GM21526 (cell line): ENCODE results near the gene KRTAP4-1.
"Not testable (repeated sequence)": the region's sequence is repeated elsewhere in the genome, so short reads cannot be mapped to it uniquely, and the experiment has no call there.

Experiments
- ATAC-seq: cut with Tn5 transposase; IDR thresholded peaks from one replicate; pipeline ENCODE4 v1.9.1; 2021; ENCODE audit warnings: moderate library complexity; ENCODE audit not compliant: unreplicated experiment, low FRiP score

Gene KRTAP4-1

DNA sequence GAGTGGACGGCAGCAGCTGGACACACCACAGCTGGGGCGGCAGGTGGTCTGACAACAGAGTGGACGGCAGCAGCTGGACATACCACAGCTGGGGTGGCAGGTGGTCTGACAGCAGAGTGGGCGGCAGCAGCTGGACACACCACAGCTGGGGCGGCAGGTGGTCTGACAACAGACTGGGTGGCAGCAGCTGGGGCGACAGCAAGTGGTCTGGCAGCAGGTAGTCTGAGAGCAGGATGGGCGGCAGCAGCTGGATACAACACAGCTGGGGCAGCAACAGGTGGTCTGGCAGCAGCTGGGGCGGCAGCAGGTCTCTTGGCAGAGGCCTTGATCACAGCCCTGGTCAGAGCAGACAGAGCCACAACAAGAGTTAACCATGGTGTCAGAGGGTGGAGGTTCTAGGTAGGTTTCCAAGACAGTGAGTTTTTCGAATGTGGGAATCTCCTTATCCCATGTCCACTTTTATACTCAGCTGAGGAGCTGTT, at the start of gene KRTAP4-1:
Gene KRTAP4-1 (minus strand): TSS at position 432 of the 482 bp plus-strand sequence. CDS start 57 bp downstream, at position 375.
- ATAC-seq = no peak

GRCh38 chr17:41232399-41233105, 47.8 kb upstream of the KRTAP4-1 start, which contains the start of gene KRTAP9-3:
Gene KRTAP9-3 (plus strand): TSS chr17:41232449. CDS start chr17:41232502, 53 bp downstream.
- ATAC-seq = not testable (repeated sequence)

- ATAC-seq = no peak
Observed at GRCh38 chr17:41231731-41232130, 47.0 kb upstream of the KRTAP4-1 start.

GRCh38 chr17:41230094-41230493, 45.4 kb upstream of the KRTAP4-1 start:
- ATAC-seq = no peak

GRCh38 chr17:41226598-41227095, 41.9 kb upstream of the KRTAP4-1 start, which contains the start of gene KRTAP9-2:
Gene KRTAP9-2 (plus strand): TSS chr17:41226648. CDS start chr17:41226655, 7 bp downstream.
- not testable (repeated sequence) for ATAC-seq

DNA sequence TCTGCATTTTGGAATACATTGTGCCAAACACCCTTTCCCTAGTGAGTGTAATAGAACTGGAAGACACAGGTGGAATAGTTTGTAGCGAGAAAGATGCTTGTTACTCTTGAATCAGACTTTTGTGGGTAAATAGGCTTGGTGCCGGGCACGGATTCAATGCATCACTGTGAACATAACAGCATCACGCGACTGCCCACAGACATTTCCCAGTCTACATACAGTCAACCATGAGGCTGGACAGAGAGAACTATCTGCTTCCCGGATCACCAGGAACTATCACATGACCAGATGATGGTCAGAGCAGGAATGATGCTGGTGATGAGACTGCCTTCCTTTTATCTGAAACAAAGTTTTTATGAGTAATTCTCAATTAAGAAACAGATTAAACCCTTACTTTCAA, 41.3 kb upstream of the KRTAP4-1 start:
- no peak for ATAC-seq

GRCh38 chr17:41223821-41224220, 39.1 kb upstream of the KRTAP4-1 start:
- ATAC-seq = no peak

- ATAC-seq = no peak
Observed at GRCh38 chr17:41215681-41216080, 31.0 kb upstream of the KRTAP4-1 start.

DNA sequence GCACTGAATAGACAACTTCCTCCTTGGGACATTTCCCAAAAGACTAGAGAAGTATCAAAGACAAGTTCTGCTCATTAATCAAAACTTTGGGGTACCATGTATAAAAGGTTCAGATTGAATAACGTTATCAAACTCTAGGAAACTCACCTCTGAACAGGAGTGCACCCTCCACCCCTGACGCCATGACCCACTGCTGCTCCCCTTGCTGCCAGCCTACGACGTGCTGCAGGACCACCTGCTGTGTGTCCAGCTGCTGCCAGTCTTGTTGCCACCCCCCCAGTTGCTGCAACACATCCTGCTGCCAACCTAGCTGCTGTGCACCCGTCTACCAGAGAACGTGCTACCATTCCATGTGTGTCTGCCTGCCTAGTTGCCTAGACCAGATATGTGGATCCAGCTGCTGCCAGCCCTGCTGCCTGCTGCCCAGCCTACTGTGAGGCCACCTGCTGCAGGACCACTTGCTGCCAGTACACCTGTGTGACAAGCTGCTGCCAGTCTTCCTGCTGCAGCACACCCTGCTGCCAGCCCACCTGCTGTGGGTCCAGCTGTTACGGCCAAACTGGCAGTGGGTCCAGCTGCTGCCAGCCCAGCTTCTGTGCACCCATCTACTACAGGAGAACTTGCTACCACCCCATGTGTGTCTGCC, 27.9 kb upstream of the KRTAP4-1 start:
- ATAC-seq = no peak

DNA sequence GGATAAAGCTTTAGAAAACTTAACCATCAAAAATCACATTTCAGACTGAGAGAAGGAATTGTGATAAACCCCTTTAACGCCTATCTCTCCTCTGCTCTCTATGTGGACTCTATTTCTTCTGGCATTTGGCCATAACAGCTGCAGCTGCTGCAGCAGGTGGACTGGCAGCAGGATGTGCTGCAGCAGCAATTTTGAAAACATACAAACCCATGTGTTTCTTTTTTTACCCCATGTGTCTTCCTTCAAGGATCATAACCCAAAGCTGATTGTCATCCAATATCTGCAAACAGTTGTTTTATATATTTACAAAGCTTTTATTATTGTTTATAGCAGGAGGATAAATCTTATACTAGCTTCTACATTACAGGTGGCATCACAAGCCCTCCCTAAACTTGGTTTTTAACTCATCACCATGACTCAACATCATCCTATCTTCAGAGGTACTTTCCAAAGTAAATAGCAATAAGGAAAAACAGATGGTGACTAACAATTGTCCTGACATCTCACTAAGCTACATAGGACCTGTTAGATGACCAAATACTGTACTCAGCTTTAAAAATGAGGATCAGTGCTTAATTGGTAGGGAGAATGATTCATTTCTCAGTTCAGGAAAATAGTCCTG, 27.2 kb upstream of the KRTAP4-1 start:
- no peak for ATAC-seq

DNA sequence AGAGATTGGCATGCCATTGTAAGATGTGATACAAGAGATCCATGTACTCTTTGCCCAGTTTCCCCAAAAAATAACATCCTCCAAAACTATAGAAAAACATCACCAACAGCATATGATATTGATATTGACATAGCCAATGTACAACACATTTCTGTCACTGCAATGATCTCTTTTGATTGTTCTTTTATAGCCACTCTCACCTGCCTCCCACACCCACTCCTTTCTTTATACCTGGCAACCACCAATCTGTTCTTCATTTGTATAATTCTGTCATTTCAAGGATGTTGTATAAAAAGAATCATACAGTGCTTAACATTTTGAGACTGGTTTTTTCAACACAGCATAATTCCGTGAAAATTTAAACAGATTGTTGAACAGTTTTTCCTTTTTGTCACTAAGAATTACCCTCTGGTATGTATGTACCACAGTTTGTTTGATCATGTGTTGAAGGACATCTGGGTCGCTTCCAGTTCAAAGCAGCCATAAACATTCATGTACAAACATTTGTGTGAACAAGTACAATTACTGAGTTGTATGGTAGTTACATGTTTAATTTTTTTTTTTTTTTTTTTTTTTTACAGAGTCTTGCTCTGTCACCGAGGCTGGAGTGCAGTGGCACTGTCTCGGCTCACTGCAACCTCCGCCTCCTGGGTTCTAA, 14.8 kb upstream of the KRTAP4-1 start:
- no peak for ATAC-seq

GRCh38 chr17:41196068-41196467, 11.4 kb upstream of the KRTAP4-1 start:
- no peak for ATAC-seq

GRCh38 chr17:41190328-41190727, 5.6 kb upstream of the KRTAP4-1 start:
- ATAC-seq = no peak

GRCh38 chr17:41189837-41190318, 5.2 kb upstream of the KRTAP4-1 start, which contains the start of gene KRTAP9-1:
Gene KRTAP9-1 (plus strand): TSS chr17:41189887. CDS start chr17:41189887, 0 bp downstream.
- ATAC-seq = not testable (repeated sequence)

DNA sequence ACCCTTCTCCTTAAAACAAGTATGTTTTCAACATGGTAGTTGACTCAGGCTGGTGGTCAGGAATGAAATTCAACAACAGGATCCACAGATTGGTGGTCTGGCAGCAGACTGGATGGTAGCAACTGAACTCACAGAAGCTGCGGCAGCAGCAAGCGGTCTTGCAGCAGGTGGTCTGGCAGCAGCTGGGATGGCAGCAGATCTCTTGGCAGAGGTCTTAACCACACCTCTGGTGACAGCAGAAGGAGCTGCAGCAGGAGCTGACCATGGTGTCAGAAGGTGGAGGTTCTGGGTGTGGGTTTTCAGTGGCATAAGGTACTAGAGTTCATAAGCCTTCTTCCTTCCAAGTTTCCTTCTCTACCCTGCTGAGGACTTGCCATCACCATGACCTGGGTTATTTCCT, 2.2 kb upstream of the KRTAP4-1 start:
- no peak for ATAC-seq

DNA sequence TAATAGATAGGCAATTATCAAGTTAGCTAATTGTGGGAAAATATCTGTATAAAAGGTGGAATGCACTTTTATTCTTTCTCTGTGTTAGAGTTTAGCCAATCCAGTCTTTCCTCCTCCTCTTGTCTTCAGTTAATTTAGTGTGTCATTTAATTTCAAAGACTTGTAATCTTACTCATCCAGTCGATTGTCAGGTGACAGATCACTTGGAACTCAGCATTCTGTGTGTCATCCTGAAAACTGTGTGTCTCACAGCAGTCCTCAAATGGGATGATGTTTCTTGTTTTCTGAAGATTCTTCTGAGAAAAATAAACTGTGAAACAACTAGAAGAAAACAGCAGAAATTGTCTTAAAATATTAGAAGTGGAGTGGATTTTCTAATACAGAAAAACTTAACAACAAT, 290 bp upstream of the KRTAP4-1 start:
- ATAC-seq = no peak

- ATAC-seq = no peak
Observed at GRCh38 chr17:41178843-41179616, 5.7 kb downstream of the KRTAP4-1 start.

- no peak for ATAC-seq
Observed at GRCh38 chr17:41178341-41178740, 6.4 kb downstream of the KRTAP4-1 start.

DNA sequence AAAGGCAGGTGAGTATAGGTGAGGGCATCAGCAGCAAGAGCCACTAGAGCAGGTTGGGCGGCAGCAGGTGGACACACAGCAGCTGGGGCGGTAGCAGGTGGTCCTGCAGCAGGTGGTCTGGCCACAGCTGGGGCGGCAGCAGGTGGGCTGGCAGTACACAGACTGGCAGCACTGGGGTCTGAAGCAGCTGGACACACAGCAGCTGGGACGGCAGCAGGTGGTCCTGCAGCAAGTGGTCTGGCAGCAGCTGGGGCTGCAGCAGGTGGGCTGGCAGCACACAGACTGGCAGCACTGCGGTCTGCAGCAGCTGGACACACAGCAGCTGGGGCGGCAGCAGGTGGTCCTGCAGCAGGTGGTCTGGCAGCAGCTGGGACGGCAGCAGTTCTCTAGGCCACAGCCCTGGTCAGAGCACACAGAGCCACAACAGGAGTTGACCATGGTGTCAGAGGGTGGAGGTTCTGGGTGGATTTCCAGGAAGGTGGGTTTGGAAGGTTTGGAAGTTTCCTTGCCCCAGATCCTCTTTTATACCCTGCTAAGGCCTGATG, 6.9 kb downstream of the KRTAP4-1 start, which contains the start of gene KRTAP4-2:
Gene KRTAP4-2 (minus strand): TSS at position 495 of the 545 bp plus-strand sequence. CDS start 57 bp downstream, at position 438.
- no peak for ATAC-seq
